PFSK-1 (cell line): ENCODE measurements around the gene TNC.

ENCODE experiments used
- FOXP2 ChIP-seq: optimal IDR thresholded peaks from 2 replicates; pipeline ENCODE3; 2011; ENCODE audit warnings: borderline replicate concordance, control low read depth, inconsistent platforms; ENCODE audit not compliant: insufficient read depth; ENCODE audit errors: extremely low read length, extremely low read depth
- POLR2AphosphoS5 ChIP-seq: IDR thresholded peaks from 2 replicates; pipeline ENCODE4 v1.6.1; 2012; ENCODE audit warnings: low read depth, mild to moderate bottlenecking, control low read depth, low read length, moderate library complexity
- SIN3A ChIP-seq: IDR thresholded peaks from 2 replicates; pipeline ENCODE4 v1.6.1; 2012; ENCODE audit warnings: mild to moderate bottlenecking, low read length, moderate library complexity, borderline replicate concordance; ENCODE audit not compliant: insufficient read depth
- TAF1 ChIP-seq: IDR thresholded peaks from 2 replicates; pipeline ENCODE4 v1.6.1; 2012; ENCODE audit warnings: low read length, control low read depth, borderline replicate concordance; ENCODE audit not compliant: insufficient read depth
- TF ChIP-seq, protein P1 (sequence below), 2 experiments: IDR thresholded peaks; 2 replicates each; pipeline versions ENCODE4 v1.6.1 to v1.8.0; 2011 to 2012; ENCODE audit warnings: low read depth in 2 of 2, low read length in 2 of 2, control low read depth in 1 of 2, inconsistent platforms in 1 of 2, mild to moderate bottlenecking in 1 of 2, moderate library complexity in 1 of 2; ENCODE audit not compliant: insufficient read depth in 1 of 2

Gene TNC

DNA sequence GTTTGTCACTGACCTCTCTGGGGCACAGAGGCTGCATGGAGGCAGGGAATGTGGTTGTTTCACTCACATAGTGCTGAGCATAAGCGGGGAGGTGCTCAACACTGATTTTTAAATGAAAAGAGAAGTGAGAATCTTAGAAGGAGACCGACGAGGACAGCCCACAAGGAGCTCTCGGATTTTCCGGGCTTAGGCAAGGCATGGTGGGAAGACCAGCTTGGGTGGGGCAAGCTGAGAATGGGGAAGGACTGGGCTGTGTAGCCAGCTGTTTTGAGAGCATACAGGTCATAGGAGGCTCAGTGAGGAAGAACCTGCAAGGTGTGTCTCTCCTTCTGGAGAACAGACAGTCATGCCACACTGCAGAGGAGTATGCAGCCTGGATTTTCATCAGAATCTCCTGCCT lies 101.6 kb downstream of the TNC start:
- TF ChIP-seq, protein P1, sequence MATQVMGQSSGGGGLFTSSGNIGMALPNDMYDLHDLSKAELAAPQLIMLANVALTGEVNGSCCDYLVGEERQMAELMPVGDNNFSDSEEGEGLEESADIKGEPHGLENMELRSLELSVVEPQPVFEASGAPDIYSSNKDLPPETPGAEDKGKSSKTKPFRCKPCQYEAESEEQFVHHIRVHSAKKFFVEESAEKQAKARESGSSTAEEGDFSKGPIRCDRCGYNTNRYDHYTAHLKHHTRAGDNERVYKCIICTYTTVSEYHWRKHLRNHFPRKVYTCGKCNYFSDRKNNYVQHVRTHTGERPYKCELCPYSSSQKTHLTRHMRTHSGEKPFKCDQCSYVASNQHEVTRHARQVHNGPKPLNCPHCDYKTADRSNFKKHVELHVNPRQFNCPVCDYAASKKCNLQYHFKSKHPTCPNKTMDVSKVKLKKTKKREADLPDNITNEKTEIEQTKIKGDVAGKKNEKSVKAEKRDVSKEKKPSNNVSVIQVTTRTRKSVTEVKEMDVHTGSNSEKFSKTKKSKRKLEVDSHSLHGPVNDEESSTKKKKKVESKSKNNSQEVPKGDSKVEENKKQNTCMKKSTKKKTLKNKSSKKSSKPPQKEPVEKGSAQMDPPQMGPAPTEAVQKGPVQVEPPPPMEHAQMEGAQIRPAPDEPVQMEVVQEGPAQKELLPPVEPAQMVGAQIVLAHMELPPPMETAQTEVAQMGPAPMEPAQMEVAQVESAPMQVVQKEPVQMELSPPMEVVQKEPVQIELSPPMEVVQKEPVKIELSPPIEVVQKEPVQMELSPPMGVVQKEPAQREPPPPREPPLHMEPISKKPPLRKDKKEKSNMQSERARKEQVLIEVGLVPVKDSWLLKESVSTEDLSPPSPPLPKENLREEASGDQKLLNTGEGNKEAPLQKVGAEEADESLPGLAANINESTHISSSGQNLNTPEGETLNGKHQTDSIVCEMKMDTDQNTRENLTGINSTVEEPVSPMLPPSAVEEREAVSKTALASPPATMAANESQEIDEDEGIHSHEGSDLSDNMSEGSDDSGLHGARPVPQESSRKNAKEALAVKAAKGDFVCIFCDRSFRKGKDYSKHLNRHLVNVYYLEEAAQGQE (IDR thresholded peaks at IDR 0.05; ENCODE audit: insufficient read depth in 1 of 2, low read depth in 2 of 2, low read length in 2 of 2): no peak
- TF ChIP-seq TAF1 (no peak), SIN3A (no peak), POLR2AphosphoS5 (no peak)

DNA sequence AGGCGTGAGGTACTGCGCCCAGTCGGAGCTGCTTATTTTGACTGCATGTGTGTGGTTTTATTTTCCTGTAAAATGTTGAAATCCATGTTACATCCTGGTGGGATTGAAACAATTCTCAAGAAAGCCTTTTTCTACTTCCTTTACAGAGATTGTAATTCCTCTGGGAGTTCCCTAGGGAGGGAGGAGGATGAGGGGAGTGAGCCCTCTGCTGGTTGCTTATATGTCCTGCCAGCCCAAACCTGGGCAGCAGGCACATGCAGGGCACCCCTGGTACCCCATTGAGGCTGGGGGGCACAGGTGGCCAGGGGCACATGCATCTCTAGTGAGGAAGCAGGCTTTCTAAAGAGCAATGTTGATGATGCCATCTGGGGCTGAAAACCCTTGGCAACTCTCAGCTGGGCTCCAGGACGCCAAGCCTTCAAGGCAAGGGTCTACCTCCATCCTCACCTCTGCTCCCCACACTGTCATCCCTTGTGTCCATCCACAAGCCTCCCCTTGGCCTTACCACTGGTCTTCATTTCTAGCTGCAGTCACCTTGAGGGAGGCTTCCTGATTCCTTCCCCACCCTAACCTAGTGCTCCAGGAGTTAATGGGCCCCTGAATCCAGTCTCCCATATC lies 102.8 kb downstream of the TNC start:
- no peak for TF ChIP-seq POLR2AphosphoS5
- no peak for TF ChIP-seq SIN3A
- TF ChIP-seq FOXP2: no peak
- TF ChIP-seq, protein P1 (IDR thresholded peaks at IDR 0.05; ENCODE audit: insufficient read depth in 1 of 2, low read depth in 2 of 2, low read length in 2 of 2): no peak
- no peak for TF ChIP-seq TAF1

- TF ChIP-seq POLR2AphosphoS5 (no peak), FOXP2 (no peak), TAF1 (no peak), SIN3A (no peak)
- TF ChIP-seq, protein P1 (IDR thresholded peaks at IDR 0.05; ENCODE audit: insufficient read depth in 1 of 2, low read depth in 2 of 2, low read length in 2 of 2): no peak
Measured at GRCh38 chr9:115014438-115014837, 103.5 kb downstream of the TNC start.

GRCh38 chr9:115013998-115014397 lies 104.0 kb downstream of the TNC start:
- TF ChIP-seq, protein P1 (IDR thresholded peaks at IDR 0.05; ENCODE audit: insufficient read depth in 1 of 2, low read depth in 2 of 2, low read length in 2 of 2): no peak
- TF ChIP-seq TAF1 (no peak), FOXP2 (no peak), POLR2AphosphoS5 (no peak), SIN3A (no peak)

DNA sequence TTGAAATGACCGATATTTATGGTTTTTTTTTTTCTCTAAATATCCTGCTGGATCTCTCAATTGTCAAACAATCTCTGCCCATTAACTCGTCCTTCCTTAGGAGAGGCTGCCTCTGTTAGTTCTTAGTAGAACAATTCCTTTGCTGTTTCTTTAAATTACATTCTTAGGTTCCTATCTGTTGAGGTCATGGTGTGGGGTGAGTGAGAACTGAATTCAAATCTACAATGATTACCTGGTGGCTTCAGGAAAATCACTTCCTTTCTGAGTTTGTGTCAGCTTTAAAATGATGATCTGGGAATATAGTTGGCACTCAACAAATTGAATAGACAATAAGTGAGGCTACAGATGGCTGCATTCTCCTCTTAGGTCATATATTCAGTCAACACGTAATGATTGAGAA lies 105.5 kb downstream of the TNC start:
- TF ChIP-seq POLR2AphosphoS5 (no peak), FOXP2 (no peak), SIN3A (no peak), TAF1 (no peak)
- TF ChIP-seq, protein P1 (IDR thresholded peaks at IDR 0.05; ENCODE audit: insufficient read depth in 1 of 2, low read depth in 2 of 2, low read length in 2 of 2): no peak
